Measurements from ENCODE around the gene MVD. TPM values are rescaled to one million over a fixed set of nuclear protein-coding genes. Genes with fewer than 3 reads are reported as not detected.
A peak's percentile ranks its signal among the peaks of the same experiment; 100 is the strongest.

Gene MVD
- total RNA-seq, 1 experiment from 2014 or later: 119 TPM

DNA sequence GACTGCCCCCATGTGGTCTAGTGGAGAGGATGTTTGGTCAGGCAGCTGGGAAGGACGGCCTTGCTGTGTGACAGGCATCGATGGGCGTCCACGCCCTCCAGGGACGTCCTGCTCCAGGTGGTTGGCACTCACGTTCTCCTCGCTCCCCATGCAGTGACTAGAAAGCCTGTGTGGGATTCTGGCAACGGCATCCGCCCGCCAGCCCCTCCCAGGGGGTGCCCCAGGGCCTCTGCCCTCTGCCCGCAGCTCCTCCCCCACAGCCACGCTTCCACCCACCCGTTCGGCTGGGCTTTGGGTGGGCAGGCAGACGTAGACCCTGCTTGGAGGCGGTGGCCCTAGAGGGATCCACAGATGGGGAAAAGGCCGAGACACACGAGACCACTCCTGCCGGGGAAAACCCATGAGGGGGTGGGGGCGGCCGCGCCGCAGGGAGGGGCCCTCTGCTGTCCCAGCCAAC lies 29.2 kb downstream of the MVD start:
- no peak overlapping the region for H3K27ac ChIP-seq (ENCODE audit: low read depth, low read length)
- no peaks in the 10 kb centered on the region for H3K27me3 ChIP-seq (ENCODE audit: insufficient read depth, low read length)
- ChIA-PET RAD21 (ENCODE audit: low non-redundant PET in 1 of 2, low total read pairs in 2 of 2, uncharacterized antibody in 2 of 2, unreplicated experiment in 2 of 2) (no interaction called here), CTCF (interaction anchor here (0.5 to 1.2 kb wide), 2 partner anchors 15 to 659 kb away, joined by 3 to 5 read pairs; no protein-coding TSS in a partner anchor), POLR2A (no interaction called here)
- H3K4me2 ChIP-seq (ENCODE audit: low read length): no peak overlapping the region
- no peaks in the 10 kb centered on the region for H3K9me3 ChIP-seq (ENCODE audit: control insufficient read depth in 1 of 2, insufficient read depth in 1 of 2, low read depth in 1 of 2, low read length in 2 of 2)
- BruUV-seq (replicated peaks): no TSS peak
- H3K36me3 ChIP-seq (ENCODE audit: control insufficient read depth in 1 of 2, insufficient read depth in 2 of 2, low read length in 2 of 2): peaks cover 25 to 26% of the 10 kb centered on the region in 2 experiments; a peak in 3 of 4 replicates
- H2AFZ ChIP-seq (ENCODE audit: low read depth, low read length, poor library complexity, severe bottlenecking): no peak overlapping the region
- 0 out of 2 replicates have a peak, but pooled peaks have one; percentile 4 for TF ChIP-seq POLR2AphosphoS5 (IDR thresholded peaks at IDR 0.05; ENCODE audit: low read depth, low read length)
- peak in 2 of 3 experiments; percentile 49 to 52; a peak in 4 of 6 replicates for TF ChIP-seq CTCF (IDR thresholded peaks at IDR 0.05 in 2 of 3, conservative IDR thresholded peaks at IDR 0.05 in 1 of 3; ENCODE audit: borderline replicate concordance in 1 of 3, insufficient read depth in 1 of 3, low read depth in 2 of 3, low read length in 2 of 3)
- no peak for TF ChIP-seq TCF7L2 (IDR thresholded peaks at IDR 0.05; ENCODE audit: borderline replicate concordance, extremely low read depth, insufficient read depth, insufficient read length)
- H3K9ac ChIP-seq (ENCODE audit: low read length): no peak overlapping the region
- intact Hi-C loops (cut with micrococcal nuclease): no loop called here
- H3K9me2 ChIP-seq (ENCODE audit: insufficient read depth): no peaks in the 10 kb centered on the region
- ATAC-seq (peak; percentile 71), DNase-seq (ENCODE audit: low read depth, low spot score) (no peak)
- H3K79me2 ChIP-seq (ENCODE audit: insufficient read depth, low read length): no peaks in the 10 kb centered on the region
- peaks cover 4 to 20% of the 10 kb centered on the region in 2 experiments; a peak in 2 of 4 replicates for H3K4me1 ChIP-seq (ENCODE audit: control insufficient read depth in 1 of 2, insufficient read depth in 2 of 2, low read length in 2 of 2)
- no peak overlapping the region for H3K4me3 ChIP-seq (replicated peaks in 1 of 2; ENCODE audit: low read depth in 1 of 2, low read length in 2 of 2)
- no peaks in the 10 kb centered on the region for H4K20me1 ChIP-seq (ENCODE audit: insufficient read depth)

GRCh38 chr16:88632587-88632930 lies 30.3 kb downstream of the MVD start:
- no peaks in the 10 kb centered on the region for H3K9me3 ChIP-seq (ENCODE audit: control insufficient read depth in 1 of 2, insufficient read depth in 1 of 2, low read depth in 1 of 2, low read length in 2 of 2)
- no TSS peak for BruUV-seq (replicated peaks)
- no peak overlapping the region for H3K9ac ChIP-seq (ENCODE audit: low read length)
- H3K27me3 ChIP-seq (ENCODE audit: insufficient read depth, low read length): no peaks in the 10 kb centered on the region
- H3K4me3 ChIP-seq (replicated peaks in 1 of 2; ENCODE audit: low read depth in 1 of 2, low read length in 2 of 2): no peak overlapping the region
- H3K4me2 ChIP-seq (ENCODE audit: low read length): no peak overlapping the region
- H3K36me3 ChIP-seq (ENCODE audit: control insufficient read depth in 1 of 2, insufficient read depth in 2 of 2, low read length in 2 of 2): peaks cover 30 to 36% of the 10 kb centered on the region in 2 experiments; a peak in 3 of 4 replicates
- TF ChIP-seq SP1 (IDR thresholded peaks at IDR 0.05; ENCODE audit: low read depth) (no peak), JUND (IDR thresholded peaks at IDR 0.05) (no peak), RAD21 (IDR thresholded peaks at IDR 0.05; ENCODE audit: low read depth) (no peak)
- H4K20me1 ChIP-seq (ENCODE audit: insufficient read depth): no peaks in the 10 kb centered on the region
- no peak overlapping the region for H2AFZ ChIP-seq (ENCODE audit: low read depth, low read length, poor library complexity, severe bottlenecking)
- RAD21 ChIA-PET (ENCODE audit: low non-redundant PET in 1 of 2, low total read pairs in 2 of 2, uncharacterized antibody in 2 of 2, unreplicated experiment in 2 of 2): no interaction called here
- POLR2A ChIA-PET: no interaction called here
- ATAC-seq: no peak
- DNase-seq (ENCODE audit: low read depth, low spot score): no peak
- no peaks in the 10 kb centered on the region for H3K79me2 ChIP-seq (ENCODE audit: insufficient read depth, low read length)
- H3K4me1 ChIP-seq (ENCODE audit: control insufficient read depth in 1 of 2, insufficient read depth in 2 of 2, low read length in 2 of 2): peaks cover 2 to 13% of the 10 kb centered on the region in 2 experiments; a peak in 2 of 4 replicates
- CTCF ChIA-PET: no interaction called here
- no peak overlapping the region for H3K27ac ChIP-seq (ENCODE audit: low read depth, low read length)
- H3K9me2 ChIP-seq (ENCODE audit: insufficient read depth): no peaks in the 10 kb centered on the region
- intact Hi-C loops (cut with micrococcal nuclease): no loop called here
